ENCODE results near the gene RP9. TPM values are rescaled to one million over a fixed set of nuclear protein-coding genes. Genes with fewer than 3 reads are reported as not detected.

Gene RP9, protein sequence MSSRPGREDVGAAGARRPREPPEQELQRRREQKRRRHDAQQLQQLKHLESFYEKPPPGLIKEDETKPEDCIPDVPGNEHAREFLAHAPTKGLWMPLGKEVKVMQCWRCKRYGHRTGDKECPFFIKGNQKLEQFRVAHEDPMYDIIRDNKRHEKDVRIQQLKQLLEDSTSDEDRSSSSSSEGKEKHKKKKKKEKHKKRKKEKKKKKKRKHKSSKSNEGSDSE
- 35.4 and 38.4 TPM in 2 replicates for total RNA-seq (2014; rRNA removed; shearing (Covaris generic))
- polyA plus RNA-seq (2015; cell fraction: cytosol; rRNA removed): 24.8 and 28.8 TPM in 2 replicates
- polyA plus RNA-seq (2015; cell fraction: nucleus; rRNA removed): 23.7 and 34.2 TPM in 2 replicates

GRCh38 chr7:33109005-33109757 lies at the start of gene RP9:
TSS of gene RP9 (minus strand) at chr7:33109404. CDS start at chr7:33109372, 32 bp downstream.
- peak; percentile 77 for DNase-seq (ENCODE audit: low read depth, low spot score)
- in situ Hi-C loops (cut with HindIII; ENCODE audit: low pct_unique_long_range_greater_than_20kb, low sequenced_read_pairs): no loop called here

DNA sequence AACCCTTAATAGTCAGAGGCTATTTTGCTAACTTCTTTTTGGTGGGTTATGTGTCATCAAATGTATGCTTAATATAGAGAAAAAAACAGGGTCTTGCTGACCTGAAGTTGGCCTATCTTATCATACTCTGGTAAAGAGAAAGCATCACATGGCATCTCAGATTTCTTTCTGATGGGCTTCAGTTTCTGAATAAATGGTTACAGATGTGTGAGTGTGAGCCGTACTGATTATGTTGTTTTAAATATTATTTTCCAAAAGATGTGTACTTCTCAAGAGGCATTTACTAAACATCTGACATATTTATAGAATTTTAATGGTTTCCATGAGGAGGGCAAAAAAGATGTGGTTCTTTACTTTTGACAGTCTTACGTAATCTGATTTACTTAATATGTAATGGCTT lies 48.6 kb upstream of the RP9 start:
- DNase-seq (ENCODE audit: low read depth, low spot score): no peak
- in situ Hi-C loops (cut with HindIII; ENCODE audit: low pct_unique_long_range_greater_than_20kb, low sequenced_read_pairs): no loop called here

GRCh38 chr7:33157311-33157710 lies 48.1 kb upstream of the RP9 start:
- DNase-seq (ENCODE audit: low read depth, low spot score): no peak
- in situ Hi-C loops (cut with HindIII; ENCODE audit: low pct_unique_long_range_greater_than_20kb, low sequenced_read_pairs): no loop called here

- DNase-seq (ENCODE audit: low read depth, low spot score): no peak
- in situ Hi-C loops (cut with HindIII; ENCODE audit: low pct_unique_long_range_greater_than_20kb, low sequenced_read_pairs): no loop called here
Observed at GRCh38 chr7:33156441-33156840, 47.2 kb upstream of the RP9 start.

- no peak for DNase-seq (ENCODE audit: low read depth, low spot score)
- in situ Hi-C loops (cut with HindIII; ENCODE audit: low pct_unique_long_range_greater_than_20kb, low sequenced_read_pairs): no loop called here
Observed at GRCh38 chr7:33155811-33156210, 46.6 kb upstream of the RP9 start.

- in situ Hi-C loops (cut with HindIII; ENCODE audit: low pct_unique_long_range_greater_than_20kb, low sequenced_read_pairs): no loop called here
Observed at GRCh38 chr7:33152087-33152486, 42.9 kb upstream of the RP9 start.

DNA sequence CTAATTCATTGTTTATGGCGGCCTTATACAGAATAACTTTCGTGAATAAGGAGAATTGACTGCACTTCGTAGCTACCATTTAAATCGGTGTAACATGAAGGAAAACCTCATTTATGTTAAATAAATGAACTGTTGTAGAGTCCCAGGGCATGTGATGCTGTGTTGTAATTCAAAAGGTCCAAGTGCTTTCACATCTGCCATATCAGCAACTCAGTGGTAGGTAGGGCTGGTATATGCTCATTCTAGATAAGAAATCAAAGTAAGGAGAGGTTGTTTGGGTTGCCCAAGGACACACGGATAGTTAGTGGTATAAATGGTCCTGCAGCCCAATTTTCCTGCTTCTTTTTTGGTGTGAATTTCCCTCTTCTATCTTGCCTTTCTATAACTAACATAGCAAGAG lies 36.0 kb upstream of the RP9 start:
- in situ Hi-C loops (cut with HindIII; ENCODE audit: low pct_unique_long_range_greater_than_20kb, low sequenced_read_pairs): no loop called here
- peak; percentile 24 for DNase-seq (ENCODE audit: low read depth, low spot score)

More at GRCh38 chr7:33152087-33152486, 42.9 kb upstream of the RP9 start:
- DNase-seq (ENCODE audit: low read depth, low spot score): no peak

- in situ Hi-C loops (cut with HindIII; ENCODE audit: low pct_unique_long_range_greater_than_20kb, low sequenced_read_pairs): no loop called here
- DNase-seq (ENCODE audit: low read depth, low spot score): peak; percentile 96
Observed at GRCh38 chr7:33143996-33144718, 35.0 kb upstream of the RP9 start.

- in situ Hi-C loops (cut with HindIII; ENCODE audit: low pct_unique_long_range_greater_than_20kb, low sequenced_read_pairs): no loop called here
- no peak for DNase-seq (ENCODE audit: low read depth, low spot score)
Observed at GRCh38 chr7:33142585-33142984, 33.4 kb upstream of the RP9 start.

DNA sequence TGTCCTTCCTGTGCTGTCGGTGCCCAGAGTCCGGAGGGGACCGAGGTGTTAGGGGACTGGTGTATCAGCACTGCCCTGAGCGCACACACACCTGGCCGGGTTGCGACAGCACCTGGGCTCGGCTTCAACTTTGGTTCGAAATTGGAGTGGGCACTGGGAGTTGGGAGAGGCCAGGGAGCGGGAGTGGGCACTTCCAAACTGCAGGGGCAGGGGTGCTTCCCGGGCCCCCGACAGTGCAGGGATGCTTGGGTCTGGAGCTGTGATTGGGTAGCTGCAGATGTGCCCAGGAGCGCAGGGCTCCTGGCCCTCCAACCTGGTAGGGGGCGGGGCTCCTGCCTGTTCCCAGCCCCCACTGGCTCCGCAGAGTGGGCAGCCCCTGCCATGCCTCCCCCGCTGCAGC lies 27.9 kb upstream of the RP9 start:
- in situ Hi-C loops (cut with HindIII; ENCODE audit: low pct_unique_long_range_greater_than_20kb, low sequenced_read_pairs): no loop called here

GRCh38 chr7:33130184-33130583 lies 21.0 kb upstream of the RP9 start:
- DNase-seq (ENCODE audit: low read depth, low spot score): no peak
- in situ Hi-C loops (cut with HindIII; ENCODE audit: low pct_unique_long_range_greater_than_20kb, low sequenced_read_pairs): no loop called here

More for the DNA sequence above, 27.9 kb upstream of the RP9 start:
- DNase-seq (ENCODE audit: low read depth, low spot score): no peak

DNA sequence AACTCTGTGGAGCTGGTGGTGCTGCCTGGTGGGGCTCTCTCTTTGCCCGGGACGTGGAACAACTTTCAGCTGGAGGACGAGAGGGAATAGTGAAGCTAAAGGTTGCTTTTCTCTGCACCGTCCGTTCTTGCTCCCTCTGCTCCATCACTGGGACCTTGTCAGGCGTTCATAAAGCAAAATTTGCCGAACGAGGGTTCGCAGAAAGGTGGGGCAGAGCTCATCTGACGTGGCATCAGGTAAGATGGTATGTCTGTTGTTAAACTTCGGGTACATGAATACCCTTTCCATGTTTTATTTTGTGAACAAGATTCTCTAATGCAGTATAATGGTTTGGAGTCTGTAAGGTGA lies 20.6 kb upstream of the RP9 start:
- DNase-seq (ENCODE audit: low read depth, low spot score): no peak
- in situ Hi-C loops (cut with HindIII; ENCODE audit: low pct_unique_long_range_greater_than_20kb, low sequenced_read_pairs): no loop called here

GRCh38 chr7:33128990-33129805 lies 20.0 kb upstream of the RP9 start, which contains the start of gene BBS9:
TSS of gene BBS9 (plus strand) at chr7:33129564. CDS start at chr7:33146253, 16,689 bp downstream.
- in situ Hi-C loops (cut with HindIII; ENCODE audit: low pct_unique_long_range_greater_than_20kb, low sequenced_read_pairs): no loop called here
- peak; percentile 97 for DNase-seq (ENCODE audit: low read depth, low spot score)

DNA sequence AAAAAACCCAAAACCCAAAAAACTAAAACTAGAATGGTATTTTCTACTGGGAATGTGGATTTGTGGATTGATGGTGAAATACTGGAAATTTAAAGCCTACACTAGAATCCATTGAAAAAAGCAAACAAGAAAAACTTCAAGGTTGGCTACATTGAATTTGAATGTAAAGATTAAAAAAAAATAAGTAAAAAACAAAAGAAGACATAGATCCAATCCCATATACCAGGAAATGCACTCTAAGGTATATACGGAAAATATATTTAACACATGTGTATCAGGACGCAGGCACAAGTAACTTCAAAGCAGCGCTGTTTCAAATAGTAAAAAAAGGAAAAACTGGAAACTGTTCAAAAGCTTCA lies 19.4 kb upstream of the RP9 start:
- DNase-seq (ENCODE audit: low read depth, low spot score): no peak
- in situ Hi-C loops (cut with HindIII; ENCODE audit: low pct_unique_long_range_greater_than_20kb, low sequenced_read_pairs): no loop called here

- no peak for DNase-seq (ENCODE audit: low read depth, low spot score)
Observed at GRCh38 chr7:33127085-33127484, 17.9 kb upstream of the RP9 start.

DNA sequence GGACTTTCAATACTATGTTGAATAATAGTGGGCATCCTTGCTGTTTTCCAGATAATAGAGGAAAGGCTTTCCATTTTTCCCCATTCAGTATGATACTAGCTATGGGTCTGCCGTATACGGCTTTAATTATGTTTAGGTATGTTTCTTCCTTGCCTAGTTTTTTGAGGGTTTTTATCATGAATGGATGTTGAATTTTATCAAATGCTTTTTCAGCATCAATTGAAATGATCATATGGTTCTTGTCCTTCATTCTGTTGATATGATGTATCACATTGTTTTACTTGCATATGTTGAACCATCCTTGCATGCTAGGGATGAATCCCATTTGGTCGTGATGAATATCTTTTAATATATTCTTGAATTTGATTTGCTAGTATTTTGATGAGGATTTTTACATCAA lies 9.2 kb upstream of the RP9 start:
- no peak for DNase-seq (ENCODE audit: low read depth, low spot score)
- in situ Hi-C loops (cut with HindIII; ENCODE audit: low pct_unique_long_range_greater_than_20kb, low sequenced_read_pairs): no loop called here

More at GRCh38 chr7:33127085-33127484, 17.9 kb upstream of the RP9 start:
- in situ Hi-C loops (cut with HindIII; ENCODE audit: low pct_unique_long_range_greater_than_20kb, low sequenced_read_pairs): no loop called here

DNA sequence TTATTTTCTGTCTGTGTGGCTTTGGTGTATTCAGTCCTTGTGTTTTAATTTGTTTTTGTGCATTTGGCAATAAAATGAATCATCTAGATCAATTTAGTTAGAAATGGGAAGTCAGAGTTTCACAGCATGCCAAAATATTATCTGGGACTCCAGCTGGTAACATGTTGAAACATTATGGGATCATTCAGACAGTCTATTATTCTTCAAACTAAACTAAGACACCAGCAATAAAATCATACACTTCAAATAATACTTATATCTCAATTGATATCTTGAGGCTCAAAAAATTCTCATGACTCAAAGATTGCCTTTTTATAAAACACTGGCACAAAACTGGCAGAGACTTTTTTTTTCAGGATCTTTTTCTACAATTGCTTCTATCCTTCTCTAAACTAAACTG lies 5.8 kb upstream of the RP9 start:
- in situ Hi-C loops (cut with HindIII; ENCODE audit: low pct_unique_long_range_greater_than_20kb, low sequenced_read_pairs): no loop called here
- no peak for DNase-seq (ENCODE audit: low read depth, low spot score)

DNA sequence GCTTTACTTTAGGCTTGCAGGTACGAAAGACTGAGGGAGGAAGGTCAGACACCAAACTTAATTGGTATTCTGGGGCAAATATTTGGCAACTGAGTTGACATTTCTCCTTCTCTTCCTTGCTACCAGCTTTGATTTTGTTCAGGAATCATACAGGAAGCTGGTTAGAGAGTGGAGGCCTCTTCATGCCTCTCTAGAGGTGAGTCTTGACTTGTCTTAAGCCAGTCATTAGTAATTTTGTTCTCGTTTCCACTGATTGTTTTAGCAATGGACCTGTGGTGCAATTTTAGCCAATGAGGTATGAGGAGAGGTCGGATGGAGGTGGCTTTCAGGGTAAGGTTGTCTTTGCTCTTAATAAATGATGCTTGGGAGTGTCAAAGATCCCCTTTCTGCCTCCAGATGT lies 2.4 kb upstream of the RP9 start:
- in situ Hi-C loops (cut with HindIII; ENCODE audit: low pct_unique_long_range_greater_than_20kb, low sequenced_read_pairs): no loop called here
- no peak for DNase-seq (ENCODE audit: low read depth, low spot score)
